HG03558 (cell line): ENCODE results near the gene SOX11.

Source experiments
- ATAC-seq: cut with Tn5 transposase; IDR thresholded peaks from one replicate; pipeline ENCODE4 v1.9.1; 2021; ENCODE audit warnings: moderate number of reproducible peaks; ENCODE audit not compliant: unreplicated experiment; ENCODE audit errors: extremely low read depth

SOX11 gene

DNA sequence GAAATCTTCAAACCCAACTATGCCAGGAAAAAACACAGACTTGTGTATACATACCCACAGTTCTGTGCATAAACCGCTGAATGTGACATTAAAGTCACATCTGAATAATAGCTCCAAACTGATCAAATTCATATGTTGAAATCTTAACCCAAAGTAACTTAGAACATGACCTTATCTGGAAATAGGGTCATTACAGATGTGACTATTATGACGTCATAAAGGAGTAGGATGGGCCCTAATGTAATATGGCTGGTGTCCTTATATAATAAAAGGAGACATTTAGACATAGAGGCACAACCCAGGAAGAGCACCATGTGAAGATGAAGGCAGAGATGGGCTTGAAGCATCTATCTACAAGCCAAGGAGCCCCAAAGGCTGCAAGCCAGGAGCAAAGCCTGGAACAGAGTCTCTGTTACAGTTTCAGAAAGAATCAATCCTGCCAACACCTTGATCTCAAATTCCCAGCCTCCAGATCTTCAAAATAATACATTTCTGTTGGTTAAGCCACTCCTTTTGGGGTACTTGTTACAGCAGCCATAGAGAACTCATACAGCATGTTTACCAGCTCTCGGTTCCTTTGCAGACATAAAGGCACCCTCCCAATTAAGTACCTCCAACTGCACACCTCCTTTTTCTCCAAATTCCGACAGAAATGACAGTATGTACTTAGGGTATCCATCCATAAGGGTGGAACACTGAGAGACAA lies 27.6 kb downstream of the SOX11 start:
- ATAC-seq: no peak

GRCh38 chr2:5720426-5720825 lies 28.2 kb downstream of the SOX11 start:
- ATAC-seq: no peak

GRCh38 chr2:5722236-5722635 lies 30.1 kb downstream of the SOX11 start:
- ATAC-seq: no peak

GRCh38 chr2:5723791-5724735 lies 31.9 kb downstream of the SOX11 start:
- ATAC-seq: no peak

GRCh38 chr2:5725072-5725471 lies 32.9 kb downstream of the SOX11 start:
- no peak for ATAC-seq

GRCh38 chr2:5725794-5726463 lies 33.7 kb downstream of the SOX11 start:
- ATAC-seq: no peak

DNA sequence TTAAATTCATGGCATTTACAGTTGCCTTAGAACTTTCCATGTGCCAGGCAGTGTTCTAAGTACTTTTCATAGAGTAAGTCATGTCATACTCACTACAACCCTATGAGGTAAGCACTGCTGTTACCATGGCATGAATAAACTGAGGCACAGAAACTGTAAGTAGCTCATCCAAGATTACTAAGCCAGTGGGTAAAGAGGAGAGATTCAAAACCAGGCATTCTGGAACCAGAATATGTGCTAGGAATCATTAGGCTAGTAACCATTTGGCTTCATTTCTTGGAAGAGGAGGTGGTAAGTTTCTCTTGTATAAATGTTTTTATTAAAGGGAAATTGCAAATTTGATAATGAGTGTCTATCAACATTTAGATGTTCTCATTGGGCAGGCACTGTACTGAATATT lies 35.1 kb downstream of the SOX11 start:
- ATAC-seq: no peak

DNA sequence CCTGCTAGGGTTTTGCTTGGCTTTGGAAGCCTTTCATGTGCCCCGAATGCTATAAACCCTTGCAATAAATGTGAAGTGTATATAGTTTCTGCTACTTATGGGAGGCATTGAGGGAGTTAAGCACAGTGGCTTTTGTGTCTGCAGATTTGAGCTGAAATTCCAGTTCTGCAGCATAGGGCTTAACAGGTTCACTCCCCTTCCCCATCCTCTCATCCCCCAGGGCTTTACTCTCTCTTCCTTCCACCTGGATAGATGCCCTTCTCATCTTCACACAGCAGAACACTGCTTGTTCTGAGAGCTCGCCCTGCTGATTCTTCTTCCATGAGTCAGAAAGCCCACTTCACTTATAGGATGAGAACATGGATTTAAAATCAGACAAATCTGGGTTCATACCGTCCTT lies 37.2 kb downstream of the SOX11 start:
- ATAC-seq: no peak

DNA sequence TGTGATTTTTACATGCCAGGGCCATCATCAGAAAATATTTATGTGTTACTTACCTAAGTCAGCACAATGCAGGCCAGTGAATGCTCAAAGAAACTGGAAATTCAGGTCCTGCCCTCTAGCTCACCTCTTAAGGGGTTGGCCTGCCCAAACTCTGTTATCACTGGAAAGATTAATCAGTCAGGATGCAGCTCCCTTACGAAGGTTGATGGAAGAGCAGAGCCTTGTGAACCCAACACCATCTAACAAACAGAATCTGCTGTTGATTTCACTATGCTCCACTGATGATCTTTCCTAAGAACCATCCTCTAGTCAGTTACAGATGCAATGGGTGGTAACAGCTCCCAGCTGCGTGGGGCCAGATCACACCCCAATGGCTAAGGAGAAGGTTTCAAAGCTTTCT lies 38.2 kb downstream of the SOX11 start:
- no peak for ATAC-seq

- ATAC-seq: no peak
These were observed 42.8 kb downstream of the SOX11 start for GRCh38 chr2:5734859-5735520.

- ATAC-seq: no peak
These were observed 43.3 kb downstream of the SOX11 start for GRCh38 chr2:5735521-5735861.

- no peak for ATAC-seq
These were observed 43.9 kb downstream of the SOX11 start for GRCh38 chr2:5736050-5736449.

- no peak for ATAC-seq
These were observed 44.7 kb downstream of the SOX11 start for GRCh38 chr2:5736886-5737285.

GRCh38 chr2:5740053-5740452 lies 47.9 kb downstream of the SOX11 start:
- no peak for ATAC-seq

DNA sequence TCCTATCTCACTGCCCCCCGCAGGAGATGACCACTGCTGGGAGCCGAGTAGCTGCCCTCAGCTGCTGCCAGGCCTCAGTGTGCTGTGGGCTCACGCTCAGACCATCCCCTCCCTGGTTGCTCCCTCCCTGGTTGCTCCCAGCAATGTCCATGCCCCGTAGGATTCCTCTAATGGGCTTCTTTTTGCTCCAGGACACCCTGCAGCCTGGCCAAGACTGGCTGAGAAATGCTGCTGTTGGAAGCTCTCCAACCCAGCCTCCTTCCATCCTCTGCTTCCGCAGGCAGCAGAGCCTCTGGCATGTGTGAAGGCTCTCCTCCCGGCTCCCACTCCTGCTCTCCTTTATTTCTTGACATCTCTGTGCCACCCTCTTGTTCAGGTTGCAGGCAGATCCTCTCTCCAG lies 48.6 kb downstream of the SOX11 start:
- no peak for ATAC-seq

GRCh38 chr2:5741242-5741641 lies 49.1 kb downstream of the SOX11 start:
- no peak for ATAC-seq

DNA sequence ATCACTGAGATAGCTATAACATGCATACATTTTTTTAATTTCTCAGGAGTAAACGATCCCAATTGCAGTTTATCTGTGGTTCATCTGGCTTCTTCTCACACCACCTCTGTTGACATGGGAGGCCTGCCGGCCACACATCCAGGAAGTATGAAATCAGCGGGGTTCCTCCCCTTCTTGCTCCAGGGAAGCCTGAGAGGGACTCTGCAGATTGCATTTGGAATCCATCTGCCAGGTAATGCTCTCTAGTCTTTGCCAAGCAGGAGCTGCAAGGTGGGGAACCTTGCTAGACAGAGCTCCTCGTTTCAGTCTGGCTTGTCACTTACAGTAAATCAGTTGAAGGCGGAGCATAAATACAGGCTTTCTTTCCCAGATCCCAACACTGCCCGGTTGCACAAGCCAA lies 49.9 kb downstream of the SOX11 start:
- no peak for ATAC-seq

DNA sequence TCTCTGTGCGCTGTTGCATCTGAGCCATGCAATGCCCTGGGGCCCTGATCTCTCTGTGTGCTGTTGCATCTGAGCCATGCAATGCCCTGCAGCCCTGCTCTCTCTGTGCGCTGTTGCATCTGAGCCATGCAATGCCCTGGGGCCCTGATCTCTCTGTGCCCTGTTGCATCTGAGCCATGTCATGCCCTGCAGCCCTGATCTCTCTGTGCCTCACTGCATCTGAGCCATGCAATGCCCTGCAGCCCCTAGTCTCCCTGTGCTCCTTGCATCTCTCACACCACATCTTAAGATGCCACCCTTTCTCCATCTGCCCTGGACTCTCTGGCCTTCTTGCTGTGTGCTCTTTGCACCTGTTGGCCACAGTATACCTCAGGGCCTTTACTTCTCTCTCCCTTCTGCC lies 56.2 kb downstream of the SOX11 start:
- no peak for ATAC-seq

- no peak for ATAC-seq
These were observed 56.8 kb downstream of the SOX11 start for GRCh38 chr2:5748946-5749345.

GRCh38 chr2:5749347-5749746 lies 57.2 kb downstream of the SOX11 start:
- no peak for ATAC-seq
